H1 (cell line): ENCODE measurements around the gene MSI1. TPM values are rescaled to one million over a fixed set of nuclear protein-coding genes. Genes with fewer than 3 reads are reported as not detected.
A peak's percentile ranks its signal among the peaks of the same experiment; 100 is the strongest.

Source experiments
- CTCF ChIA-PET: fragments of 300-600 bp; sonication (Branson Sonifier 250); formaldehyde crosslinking; loops from one replicate; lab custom pipeline; 2021; ENCODE audit not compliant: partially characterized antibody; lab: Charles Lee
- POLR2A ChIA-PET: fragments of 300-600 bp; sonication (Branson Sonifier 250); formaldehyde crosslinking; loops from one replicate; lab custom pipeline; 2021; ENCODE audit warnings: inconsistent platforms; ENCODE audit not compliant: partially characterized antibody; lab: Charles Lee
- DNase-seq, 2 experiments: peaks; one replicate each; pipeline versions ENCODE4 v3.0.0 to v3.0.0-alpha.2; 2010 to 2022; ENCODE audit warnings: low spot score in 2 of 2, low read depth in 1 of 2, mixed read lengths in 1 of 2
- FAIRE-seq: peaks from 2 replicates; lab custom pipeline; 2011; peaks lifted over from hg19 to GRCh38; lab: Jason Lieb, UNC
- H2AFZ ChIP-seq: 2 replicates; pipeline ENCODE4 v1.8.1; 2012; ENCODE audit warnings: low read length, inconsistent platforms
- H2AK5ac ChIP-seq: 2 replicates; pipeline ENCODE4 v1.6.1; 2013; ENCODE audit warnings: low read depth, low read length
- H2BK120ac ChIP-seq: replicated peaks from 2 replicates; pipeline ENCODE3; 2013; ENCODE audit warnings: low read depth, low read length, inconsistent platforms
- H2BK12ac ChIP-seq: 2 replicates; pipeline ENCODE4 v1.6.1; 2013; ENCODE audit warnings: low read depth, low read length
- H2BK15ac ChIP-seq: 2 replicates; pipeline ENCODE4 v1.6.1; 2013; ENCODE audit warnings: low read length
- H2BK20ac ChIP-seq: 2 replicates; pipeline ENCODE4 v1.6.1; 2013; ENCODE audit warnings: low read length
- H2BK5ac ChIP-seq: 2 replicates; pipeline ENCODE4 v1.6.1; 2013; ENCODE audit warnings: low read depth, low read length
- H3K14ac ChIP-seq: 2 replicates; pipeline ENCODE4 v1.6.1; 2013; ENCODE audit warnings: inconsistent platforms; ENCODE audit not compliant: insufficient read length
- H3K18ac ChIP-seq: 2 replicates; pipeline ENCODE4 v1.6.1; 2013; ENCODE audit warnings: low read length; ENCODE audit errors: extremely low read depth
- H3K23ac ChIP-seq: 2 replicates; pipeline ENCODE4 v1.6.1; 2013; ENCODE audit warnings: inconsistent platforms; ENCODE audit not compliant: insufficient read length
- H3K23me2 ChIP-seq: 2 replicates; pipeline ENCODE4 v1.6.1; 2013; ENCODE audit warnings: low read depth, low read length
- H3K27ac ChIP-seq: 2 replicates; pipeline ENCODE4 v1.6.1; 2011; ENCODE audit warnings: low read depth, low read length, inconsistent platforms
- H3K27me3 ChIP-seq, 4 experiments: replicated peaks in 1 of 4; 1 replicate in 1 of 4; 2 replicates in 3 of 4; pipeline versions ENCODE4 v1.6.1 to v1.8.1; 2011 to 2013; ENCODE audit warnings: low read length in 3 of 4, mild to moderate bottlenecking in 3 of 4, inconsistent platforms in 2 of 4, mixed read lengths in 2 of 4, moderate library complexity in 1 of 4; ENCODE audit not compliant: control insufficient read depth in 3 of 4, insufficient read depth in 3 of 4; ENCODE audit errors: extremely low read depth in 1 of 4
- H3K36me3 ChIP-seq, 4 experiments: 2 replicates each; pipeline versions ENCODE4 v1.6.1 to v1.8.1; 2011 to 2013; ENCODE audit warnings: mild to moderate bottlenecking in 4 of 4, low read length in 3 of 4, moderate library complexity in 2 of 4, control low read depth in 1 of 4, inconsistent platforms in 1 of 4; ENCODE audit not compliant: insufficient read depth in 4 of 4, control insufficient read depth in 2 of 4
- H3K4ac ChIP-seq: replicated peaks from 2 replicates; pipeline ENCODE3; 2013; ENCODE audit warnings: low read length, low read depth, mixed read lengths, inconsistent platforms; ENCODE audit not compliant: insufficient read length
- H3K4me1 ChIP-seq, 4 experiments: replicated peaks in 1 of 4; 1 replicate in 1 of 4; 2 replicates in 3 of 4; pipeline versions ENCODE4 v1.6.1 to v1.8.1; 2011 to 2013; ENCODE audit warnings: low read length in 3 of 4, inconsistent platforms in 2 of 4, mixed read lengths in 1 of 4; ENCODE audit not compliant: insufficient read depth in 4 of 4, control insufficient read depth in 3 of 4
- H3K4me2 ChIP-seq, 2 experiments: 2 replicates each; pipeline versions ENCODE4 v1.6.1 to v1.8.1; 2011 to 2013; ENCODE audit warnings: low read depth in 2 of 2, low read length in 2 of 2, control low read depth in 1 of 2, inconsistent platforms in 1 of 2, mild to moderate bottlenecking in 1 of 2; ENCODE audit not compliant: insufficient read depth in 1 of 2
- H3K4me3 ChIP-seq, 4 experiments: fragments of 200-600, 300-600 bp in 1 of 4; sonication (generic), shearing (Covaris generic), sonication (Bioruptor Twin) in 1 of 4; 2 replicates each; pipeline versions ENCODE4 v1.5.1 to v1.8.1; 2011 to 2016; ENCODE audit warnings: low read length in 4 of 4, low read depth in 3 of 4, control low read depth in 2 of 4, inconsistent platforms in 2 of 4, mild to moderate bottlenecking in 2 of 4, mixed read lengths in 1 of 4, moderate library complexity in 1 of 4; ENCODE audit not compliant: insufficient read depth in 2 of 4; ENCODE audit errors: extremely low read depth in 1 of 4
- H3K56ac ChIP-seq: replicated peaks from 2 replicates; pipeline ENCODE3; 2013; ENCODE audit warnings: low read depth, mild to moderate bottlenecking, mixed read lengths, low read length, inconsistent platforms; ENCODE audit not compliant: insufficient read length
- H3K79me1 ChIP-seq: 2 replicates; pipeline ENCODE4 v1.6.1; 2013; ENCODE audit warnings: low read depth, low read length, control low read depth
- H3K79me2 ChIP-seq, 2 experiments: 2 replicates each; pipeline versions ENCODE4 v1.6.1 to v1.8.1; 2012 to 2013; ENCODE audit warnings: low read length in 2 of 2, mild to moderate bottlenecking in 2 of 2, inconsistent platforms in 1 of 2; ENCODE audit not compliant: insufficient read depth in 2 of 2, control insufficient read depth in 1 of 2
- H3K9ac ChIP-seq, 4 experiments: replicated peaks in 1 of 4; 1 replicate in 1 of 4; 2 replicates in 3 of 4; pipeline versions ENCODE4 v1.6.1 to v1.8.1; 2011 to 2013; ENCODE audit warnings: low read depth in 3 of 4, low read length in 3 of 4, control low read depth in 2 of 4, mild to moderate bottlenecking in 2 of 4, moderate library complexity in 2 of 4, inconsistent platforms in 1 of 4; ENCODE audit errors: extremely low read depth in 1 of 4
- H3K9me3 ChIP-seq, 2 experiments: 2 replicates each; pipeline versions ENCODE4 v1.6.1 to v1.8.1; 2012 to 2013; ENCODE audit warnings: mild to moderate bottlenecking in 2 of 2, moderate library complexity in 2 of 2, control low read depth in 1 of 2, inconsistent platforms in 1 of 2, low read depth in 1 of 2, low read length in 1 of 2, mixed read lengths in 1 of 2; ENCODE audit not compliant: insufficient read depth in 2 of 2
- H4K20me1 ChIP-seq, 2 experiments: replicated peaks in 1 of 2; 2 replicates each; pipeline versions ENCODE3 to v1.8.1; 2011 to 2013; ENCODE audit warnings: inconsistent platforms in 2 of 2, low read length in 2 of 2, mild to moderate bottlenecking in 1 of 2; ENCODE audit not compliant: insufficient read depth in 2 of 2, control insufficient read depth in 1 of 2
- H4K5ac ChIP-seq: 2 replicates; pipeline ENCODE4 v1.6.1; 2013; ENCODE audit warnings: low read length, low read depth, mixed read lengths, inconsistent platforms; ENCODE audit not compliant: insufficient read length
- H4K8ac ChIP-seq: 2 replicates; pipeline ENCODE4 v1.8.0; 2013; ENCODE audit warnings: mild to moderate bottlenecking, moderate library complexity, low read length, inconsistent platforms; ENCODE audit not compliant: insufficient read depth; ENCODE audit errors: extremely low read depth
- H4K91ac ChIP-seq: replicated peaks from 2 replicates; pipeline ENCODE3; 2013; ENCODE audit warnings: low read length, mixed read lengths, inconsistent platforms; ENCODE audit not compliant: insufficient read length
- ASH2L ChIP-seq: fragments of 200-600, 300-600 bp; sonication (generic); IDR thresholded peaks from one replicate; pipeline ENCODE4 v1.7.1; 2017; ENCODE audit warnings: low read length
- BCL11A ChIP-seq, 2 experiments: IDR thresholded peaks; one replicate each; pipeline ENCODE4 v1.6.1; 2011; ENCODE audit warnings: low read depth in 2 of 2, low read length in 2 of 2, mild to moderate bottlenecking in 2 of 2
- CTBP2 ChIP-seq: IDR thresholded peaks from 2 replicates; pipeline ENCODE4 v1.7.0; 2011; ENCODE audit warnings: borderline replicate concordance, mild to moderate bottlenecking, moderate library complexity, mixed read lengths, low read length; ENCODE audit not compliant: insufficient read depth, insufficient read length
- JUN ChIP-seq: IDR thresholded peaks from 2 replicates; pipeline ENCODE4 v1.6.1; 2011; ENCODE audit warnings: low read depth, mild to moderate bottlenecking, improper control_type of control experiment, low read length
- KDM1A ChIP-seq: fragments of 200-600, 300-600 bp; sonication (generic); IDR thresholded peaks from 2 replicates; pipeline ENCODE4 v1.7.1; 2016; ENCODE audit warnings: mild to moderate bottlenecking, low read length, borderline replicate concordance
- MAFK ChIP-seq: IDR thresholded peaks from 2 replicates; pipeline ENCODE4 v1.6.1; 2012; ENCODE audit warnings: low read depth, mild to moderate bottlenecking, improper control_type of control experiment, low read length
- NRF1 ChIP-seq: IDR thresholded peaks from 2 replicates; pipeline ENCODE4 v1.6.1; 2011; ENCODE audit warnings: mild to moderate bottlenecking, low read depth, low read length, improper control_type of control experiment
- PHF8 ChIP-seq: fragments of 200-600 bp; sonication (generic); conservative IDR thresholded peaks from 2 replicates; pipeline ENCODE4 v1.7.1; 2012; ENCODE audit warnings: low read depth, mild to moderate bottlenecking, inconsistent platforms, low read length, moderate library complexity
- POLR2A ChIP-seq, 2 experiments: IDR thresholded peaks; 1 replicate in 1 of 2; 2 replicates in 1 of 2; pipeline ENCODE4 v1.6.1; 2011; ENCODE audit warnings: low read depth in 2 of 2, low read length in 2 of 2, mild to moderate bottlenecking in 2 of 2; ENCODE audit errors: control extremely low read depth in 1 of 2
- RFX5 ChIP-seq: IDR thresholded peaks from 2 replicates; pipeline ENCODE4 v1.6.1; 2011; ENCODE audit warnings: low read depth, low read length, improper control_type of control experiment, borderline replicate concordance
- SP2 ChIP-seq: IDR thresholded peaks from 2 replicates; pipeline ENCODE4 v1.6.1; 2012; ENCODE audit warnings: mild to moderate bottlenecking, low read length, inconsistent platforms
- TAF1 ChIP-seq: IDR thresholded peaks from 2 replicates; pipeline ENCODE4 v1.6.1; 2011; ENCODE audit warnings: mild to moderate bottlenecking, low read depth, low read length
- TAF7 ChIP-seq: optimal IDR thresholded peaks from 2 replicates; pipeline ENCODE3; 2011; ENCODE audit warnings: low read depth, mild to moderate bottlenecking, inconsistent platforms, low read length, moderate library complexity, borderline replicate concordance
- YY1 ChIP-seq: IDR thresholded peaks from 2 replicates; pipeline ENCODE4 v1.6.1; 2011; ENCODE audit warnings: low read depth, mild to moderate bottlenecking, low read length
- WGBS, 2 experiments: shearing (Covaris generic) in 1 of 2; methylation state at CpG; one replicate each; pipeline versions ENCODE4 v1.1.6 to v1.1.7; 2013 to 2015; ENCODE audit warnings: low lambda C conversion rate in 2 of 2, mixed read lengths in 2 of 2, inconsistent platforms in 1 of 2, low coverage in 1 of 2, missing lambda C conversion rate in 1 of 2; ENCODE audit not compliant: insufficient replicate concordance in 2 of 2, insufficient coverage in 1 of 2, insufficient read length in 1 of 2; ENCODE audit errors: extremely low coverage in 1 of 2, missing lambda C conversion rate in 1 of 2; 5-methylcytosine and 5-hydroxymethylcytosine counted together
- polyA plus RNA-seq, 7 experiments: library from polyadenylated mRNA; depleted of rRNA in 3 of 7; stranded (reverse) in 5 of 7; unstranded in 2 of 7; fragments of >200 nt in 5 of 7; fragments of 200-250 nt in 2 of 7; gene quantifications; 1 replicate in 5 of 7; 2 replicates in 1 of 7; 4 replicates in 1 of 7; pipeline versions ENCODE4 v1.2.1 to v1.2.3, GENCODE V29; 2011 to 2013; ENCODE audit warnings: missing spikeins in 2 of 7, mixed read lengths in 2 of 7
- total RNA-seq: library from RNA; stranded (reverse); fragmentation: NEBNext Ultra II Directional; extraction: Animal tissue kit (Norgen Biotek cat#: 25700); gene quantifications from 2 replicates; pipeline ENCODE4 v1.2.1, GENCODE V29; 2021

Gene MSI1
- total and polyA plus RNA-seq, 2 of the 8 experiments (the other 6 are each of a cell fraction or from before 2014, with no cell fraction given) = 13.5 to 51.9 TPM

DNA sequence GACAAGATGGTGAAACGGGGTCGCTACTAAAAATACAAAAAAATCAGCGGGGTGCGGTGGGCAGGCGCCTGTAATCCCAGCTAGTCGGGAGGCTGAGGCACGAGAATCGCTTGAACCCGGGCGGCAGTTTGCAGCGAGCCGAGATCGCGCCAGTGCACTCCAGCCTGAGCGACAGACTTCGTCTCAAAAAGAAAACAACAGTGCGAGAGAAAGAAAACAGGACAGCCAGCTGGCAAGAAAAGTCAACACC is 76.6 kb downstream of the MSI1 start:
- Histone ChIP-seq H2AFZ (no peak overlapping the region), H3K56ac (no peak overlapping the region), H4K91ac (no peak overlapping the region), H4K5ac (peak overlapping the region; percentile 35), H3K4me1 (peaks cover 4% of the 10 kb centered on the region in 4 experiments; a peak in 6 of 7 replicates), H4K8ac (peak overlapping the region; percentile 98; the same call in 1 of the 2 replicates), H3K79me1 (no peaks in the 10 kb centered on the region), H3K27ac (peak overlapping the region; percentile 100), H3K14ac (no peak overlapping the region), H3K79me2 (no peaks in the 10 kb centered on the region), H2BK15ac (no peak overlapping the region), H3K27me3 (no peaks in the 10 kb centered on the region), H2BK120ac (no peak overlapping the region), H4K20me1 (no peaks in the 10 kb centered on the region), H2BK12ac (peak overlapping the region; percentile 92; the same call in 1 of the 2 replicates), H3K36me3 (no peaks in the 10 kb centered on the region), H3K23ac (no peak overlapping the region), H3K4ac (no peak overlapping the region), H3K9ac (peak overlapping the region in 3 of 4 experiments; percentile 97 to 99 (median 98); a peak in 6 of 7 replicates), H3K4me2 (peak overlapping the region; percentile 87 to 100), H3K9me3 (no peaks in the 10 kb centered on the region), H2AK5ac (peak overlapping the region; percentile 100; the same call in 1 of the 2 replicates), H3K18ac (no peak overlapping the region), H2BK20ac (no peak overlapping the region), H3K4me3 (peak overlapping the region; percentile 72 to 91 (median 73)), H2BK5ac (peak overlapping the region; percentile 100), H3K23me2 (peaks cover 7% of the 10 kb centered on the region; the same call in 1 of the 2 replicates)
- FAIRE-seq (no peak), DNase-seq (no peak)
- ChIA-PET CTCF (interaction anchor here (1.3 to 11.9 kb wide), 6 partner anchors 9 to 63 kb away, joined by 3 to 148 read pairs (median 9); partner anchors contain the start of gene PXN), POLR2A (interaction anchor here (0.8 to 67.0 kb wide), 46 partner anchors 8 to 415 kb away, joined by 3 to 4270 read pairs (median 7); partner anchors contain the start of genes BICDL1, CIT, COX6A1 and DYNLL1)
- 2% methylated on average over 16 of the region's 17 CpGs; no CpG with 5 or more reads in 1 of the 2 experiments for WGBS, 2 experiments
- no peak for TF ChIP-seq YY1
- no peak for TF ChIP-seq CTBP2
- no peak for TF ChIP-seq TAF7
- TF ChIP-seq ASH2L = peak; percentile 66
- no peak for TF ChIP-seq MAFK
- TF ChIP-seq POLR2A (IDR thresholded peaks at IDR 0.05; ENCODE audit: control extremely low read depth in 1 of 2, low read depth in 2 of 2, low read length in 2 of 2) = no peak
- no peak; the same call in 1 of the 2 replicates for TF ChIP-seq PHF8
- no peak for TF ChIP-seq NRF1
- no peak for TF ChIP-seq RFX5
- TF ChIP-seq TAF1 = 0 out of 2 replicates have a peak, but pooled peaks have one; percentile 38
- TF ChIP-seq SP2 = no peak
- no peak for TF ChIP-seq JUN
- TF ChIP-seq BCL11A (IDR thresholded peaks at IDR 0.05; ENCODE audit: low read depth in 2 of 2, low read length in 2 of 2) = no peak
- TF ChIP-seq KDM1A = no peak
